Stimulated activated CD4-positive, alpha-beta T cell treated with anti-CD3 and anti-CD28 coated beads, Interleukin-2, amount 100 ng/mL, for 24 hours (primary cell): ENCODE data around the gene ENO2.
A peak's percentile ranks its signal among the peaks of the same experiment; 100 is the strongest.

ENCODE experiments used
- DNase-seq, 2 donors: peaks; one replicate each; pipeline ENCODE4 v3.0.0-alpha.2; 2020

ENO2 gene

GRCh38 chr12:6935371-6936193 lies 21.2 kb downstream of the ENO2 start:
- DNase-seq: no peak

- DNase-seq: no peak
Observed at GRCh38 chr12:6936194-6936635, 21.8 kb downstream of the ENO2 start.

- DNase-seq: peak; percentile 70 to 71
Observed at GRCh38 chr12:6936636-6937480, 22.5 kb downstream of the ENO2 start.

- peak; percentile 91 to 92 for DNase-seq
Observed at GRCh38 chr12:6937481-6938352, 23.3 kb downstream of the ENO2 start.

DNA sequence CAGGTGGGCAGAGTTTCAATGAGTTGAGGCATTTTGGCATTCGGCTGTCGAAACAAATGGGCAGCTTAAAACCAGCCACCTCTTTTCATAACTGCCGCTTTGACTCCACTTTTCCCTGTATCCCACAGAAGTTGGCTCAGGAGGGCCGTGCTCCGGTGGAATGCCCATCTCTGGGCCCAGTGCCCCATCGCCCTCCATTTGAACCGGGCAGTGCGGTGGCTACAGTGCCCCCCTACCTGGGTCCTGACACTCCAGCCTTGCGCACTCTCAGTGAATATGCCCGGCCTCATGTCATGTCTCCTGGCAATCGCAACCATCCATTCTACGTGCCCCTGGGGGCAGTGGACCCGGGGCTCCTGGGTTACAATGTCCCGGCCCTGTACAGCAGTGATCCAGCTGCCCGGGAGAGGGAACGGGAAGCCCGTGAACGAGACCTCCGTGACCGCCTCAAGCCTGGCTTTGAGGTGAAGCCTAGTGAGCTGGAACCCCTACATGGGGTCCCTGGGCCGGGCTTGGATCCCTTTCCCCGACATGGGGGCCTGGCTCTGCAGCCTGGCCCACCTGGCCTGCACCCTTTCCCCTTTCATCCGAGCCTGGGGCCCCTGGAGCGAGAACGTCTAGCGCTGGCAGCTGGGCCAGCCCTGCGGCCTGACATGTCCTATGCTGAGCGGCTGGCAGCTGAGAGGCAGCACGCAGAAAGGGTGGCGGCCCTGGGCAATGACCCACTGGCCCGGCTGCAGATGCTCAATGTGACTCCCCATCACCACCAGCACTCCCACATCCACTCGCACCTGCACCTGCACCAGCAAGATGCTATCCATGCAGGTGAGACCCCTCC lies 24.2 kb downstream of the ENO2 start:
- no peak for DNase-seq

DNA sequence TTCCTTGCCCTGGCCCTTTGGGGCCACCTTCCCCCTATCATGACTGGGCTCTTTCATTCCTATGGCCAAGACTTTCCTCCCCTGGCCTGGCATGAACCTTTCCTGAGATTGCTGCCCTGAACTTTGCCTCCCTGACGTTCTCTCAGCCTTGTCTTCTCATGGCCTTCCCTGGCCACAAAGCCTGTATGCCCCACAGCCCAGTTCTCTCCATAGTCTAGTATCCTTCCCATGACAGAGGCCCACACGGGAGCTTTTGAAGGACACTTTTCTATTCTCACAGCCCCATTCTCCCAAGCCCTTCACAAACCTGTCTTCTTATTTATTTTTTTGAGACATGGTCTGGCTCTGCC lies 24.8 kb downstream of the ENO2 start:
- no peak for DNase-seq

DNA sequence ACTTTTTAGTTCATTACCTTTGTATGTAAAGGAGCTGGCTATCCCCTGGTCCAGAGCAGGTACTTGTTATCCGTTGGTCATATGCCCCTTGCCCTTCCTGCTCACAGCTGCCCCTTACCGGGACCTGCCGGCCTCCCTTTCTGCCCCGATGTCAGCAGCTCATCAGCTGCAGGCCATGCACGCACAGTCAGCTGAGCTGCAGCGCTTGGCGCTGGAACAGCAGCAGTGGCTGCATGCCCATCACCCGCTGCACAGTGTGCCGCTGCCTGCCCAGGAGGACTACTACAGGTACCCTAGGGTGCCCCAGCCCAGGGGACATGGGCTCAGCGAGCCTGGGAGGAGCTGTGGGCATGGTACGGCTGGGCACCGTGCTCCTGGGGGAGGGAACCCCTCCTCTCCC lies 26.9 kb downstream of the ENO2 start:
- no peak for DNase-seq

DNA sequence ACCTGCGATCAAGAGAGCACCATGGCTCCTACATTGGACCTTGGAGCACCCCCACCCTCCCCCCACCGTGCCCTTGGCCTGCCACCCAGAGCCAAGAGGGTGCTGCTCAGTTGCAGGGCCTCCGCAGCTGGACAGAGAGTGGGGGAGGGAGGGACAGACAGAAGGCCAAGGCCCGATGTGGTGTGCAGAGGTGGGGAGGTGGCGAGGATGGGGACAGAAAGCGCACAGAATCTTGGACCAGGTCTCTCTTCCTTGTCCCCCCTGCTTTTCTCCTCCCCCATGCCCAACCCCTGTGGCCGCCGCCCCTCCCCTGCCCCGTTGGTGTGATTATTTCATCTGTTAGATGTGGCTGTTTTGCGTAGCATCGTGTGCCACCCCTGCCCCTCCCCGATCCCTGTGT lies 27.4 kb downstream of the ENO2 start:
- no peak for DNase-seq

GRCh38 chr12:6942331-6942665 lies 27.9 kb downstream of the ENO2 start:
- no peak for DNase-seq

DNA sequence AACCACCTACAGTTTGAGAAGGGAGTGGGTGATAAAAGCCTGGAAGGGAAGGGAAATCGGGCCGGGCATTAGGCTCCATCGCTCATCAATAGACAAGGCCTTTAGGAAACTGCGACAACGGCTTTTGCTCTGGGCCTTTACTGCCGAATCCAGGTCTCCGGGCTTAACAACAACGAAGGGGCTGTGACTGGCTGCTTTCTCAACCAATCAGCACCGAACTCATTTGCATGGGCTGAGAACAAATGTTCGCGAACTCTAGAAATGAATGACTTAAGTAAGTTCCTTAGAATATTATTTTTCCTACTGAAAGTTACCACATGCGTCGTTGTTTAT lies 29.0 kb downstream of the ENO2 start:
- peak; percentile 71 to 81 for DNase-seq

DNA sequence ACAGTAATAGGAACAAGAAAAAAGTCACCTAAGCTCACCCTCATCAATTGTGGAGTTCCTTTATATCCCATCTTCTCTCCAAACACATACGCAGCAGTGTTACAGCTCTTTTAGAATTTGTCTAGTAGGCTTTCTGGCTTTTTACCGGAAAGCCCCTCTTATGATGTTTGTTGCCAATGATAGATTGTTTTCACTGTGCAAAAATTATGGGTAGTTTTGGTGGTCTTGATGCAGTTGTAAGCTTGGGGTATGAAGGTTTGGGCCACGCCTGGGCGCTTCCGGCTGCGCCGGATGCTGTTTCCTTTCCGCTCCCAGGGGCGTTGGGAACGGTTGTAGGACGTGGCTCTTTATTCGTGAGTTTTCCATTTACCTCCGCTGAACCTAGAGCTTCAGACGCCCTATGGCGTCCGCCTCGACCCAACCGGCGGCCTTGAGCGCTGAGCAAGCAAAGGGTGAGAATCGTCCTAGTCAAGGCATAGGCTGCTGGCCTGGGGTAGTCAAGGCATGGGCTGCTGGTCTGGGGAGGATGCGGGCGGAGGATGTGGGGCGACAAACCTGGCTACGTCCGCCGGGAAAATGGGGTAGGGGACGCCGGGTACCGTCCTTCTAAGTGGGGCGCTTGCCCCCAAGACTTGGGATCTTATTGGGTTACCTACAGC lies 29.5 kb downstream of the ENO2 start, which contains the start of the genes C12orf57 and RNU7-1:
TSS of gene C12orf57 (plus strand) at position 301 of the 659 bp plus-strand sequence. CDS start at position 401, 100 bp downstream.
TSS of gene RNU7-1 (plus strand) at position 95 of the 659 bp plus-strand sequence.
- peak; percentile 79 to 82 for DNase-seq

- DNase-seq: peak; percentile 87 to 92
Observed at GRCh38 chr12:6944381-6945186, 30.2 kb downstream of the ENO2 start.

DNA sequence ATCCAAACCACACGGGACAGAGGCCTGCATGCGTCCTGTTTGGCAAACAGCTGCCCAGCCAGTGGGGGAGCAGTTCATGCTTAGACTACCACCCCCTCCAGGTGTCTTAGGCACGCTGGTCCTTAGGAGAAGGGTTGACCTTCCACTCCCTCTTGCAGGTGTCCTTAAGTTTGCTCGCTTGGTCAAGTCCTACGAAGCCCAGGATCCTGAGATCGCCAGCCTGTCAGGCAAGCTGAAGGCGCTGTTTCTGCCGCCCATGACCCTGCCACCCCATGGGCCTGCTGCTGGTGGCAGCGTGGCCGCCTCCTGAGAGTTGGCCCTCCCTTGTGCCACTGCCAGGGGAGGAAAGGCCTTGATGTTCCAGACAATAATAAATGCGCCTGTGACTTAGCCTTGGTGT lies 31.2 kb downstream of the ENO2 start:
- no peak for DNase-seq

GRCh38 chr12:6946033-6946919 lies 31.9 kb downstream of the ENO2 start:
- peak; percentile 62 to 80 for DNase-seq

DNA sequence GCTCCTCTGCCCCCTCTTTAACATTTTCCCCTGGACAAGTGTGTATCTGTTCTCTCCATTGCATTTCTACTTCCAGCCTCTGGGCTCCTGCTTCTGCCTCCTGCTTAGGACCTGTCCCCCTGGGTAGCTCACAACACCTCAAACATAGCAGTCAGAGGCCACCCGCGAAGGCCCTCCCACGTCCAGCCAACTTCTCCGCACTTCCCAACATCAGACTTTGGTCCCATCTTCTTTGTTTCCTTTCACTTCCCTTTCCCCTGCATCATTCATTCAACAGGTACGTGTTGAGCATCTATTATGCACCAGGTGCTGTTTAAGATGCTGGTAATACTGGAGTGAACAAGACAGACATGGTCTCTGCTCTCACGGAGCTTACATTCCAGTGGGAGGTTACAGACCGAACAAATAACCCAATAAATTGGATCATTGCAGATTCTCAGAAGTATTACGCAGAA lies 32.6 kb downstream of the ENO2 start:
- DNase-seq: no peak

GRCh38 chr12:6947615-6948014 lies 33.2 kb downstream of the ENO2 start:
- DNase-seq: no peak

GRCh38 chr12:6948873-6949594 lies 34.7 kb downstream of the ENO2 start:
- DNase-seq: peak in 1 of 2 donors; percentile 31

DNA sequence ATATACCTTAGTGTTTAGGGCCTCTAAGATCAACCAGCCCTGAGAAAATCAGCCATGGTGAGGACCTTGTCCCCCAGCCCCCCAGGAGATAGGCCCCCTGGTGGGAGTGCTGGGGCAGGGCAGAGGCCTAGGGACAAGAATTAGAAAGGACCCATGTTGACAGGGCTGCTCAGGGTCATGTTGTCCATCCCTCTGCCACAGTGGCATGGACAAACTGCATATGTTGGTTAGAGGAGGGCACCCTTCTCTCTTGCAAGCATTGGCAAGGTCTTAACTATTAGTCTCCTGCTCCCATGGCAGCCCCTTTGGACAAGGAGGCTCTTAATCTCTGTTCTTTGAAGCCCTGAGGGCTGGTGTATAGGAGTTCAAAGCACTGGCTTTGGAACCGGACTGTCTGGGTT lies 36.0 kb downstream of the ENO2 start:
- DNase-seq: peak; percentile 30 to 44
